Sciatic nerve (tissue), 2 donors: ENCODE data around the gene KIF21A. TPM values are rescaled to one million over a fixed set of nuclear protein-coding genes. Genes with fewer than 3 reads are reported as not detected.

ENCODE experiments used
- ATAC-seq: fragments of 200-7000 bp; cut with Tn5 transposase; one replicate; pipeline ENCODE4 v1.9.1; 2020; ENCODE audit warnings: mild to moderate bottlenecking, moderate library complexity
- DNase-seq: peaks from one replicate; pipeline ENCODE4 v3.0.0-alpha.2; 2020; ENCODE audit warnings: low spot score
- intact Hi-C: fragments of 100-400 bp; cut with DNase I; formaldehyde crosslinking; loops from one replicate; pipeline ENCODE4 v1.14.2; 2022
- total RNA-seq: library from RNA; stranded (reverse); fragmentation: NEBNext Ultra II Directional; extraction: Animal tissue kit (Norgen Biotek cat#: 25700); gene quantifications from one replicate; pipeline ENCODE4 v1.2.1, GENCODE V29; 2021
- donor health status: DM: no; HTN: no; CAD: no.
- donor health status: DM: no; HTN: no; CAD: no.

The KIF21A gene
- total RNA-seq, 1 donor from 2014 or later = 31.1 TPM

- ATAC-seq (no peak), DNase-seq (no peak)
- intact Hi-C loops = no loop called here
Observed at GRCh38 chr12:39393179-39393578, 49.7 kb downstream of the KIF21A start.

- intact Hi-C loops = no loop called here
- DNase-seq (no peak), ATAC-seq (no peak)
Observed at GRCh38 chr12:39392154-39392925, 50.6 kb downstream of the KIF21A start.

GRCh38 chr12:39390752-39391151, 52.2 kb downstream of the KIF21A start:
- ATAC-seq (no peak), DNase-seq (no peak)
- intact Hi-C loops = no loop called here

GRCh38 chr12:39389399-39390150, 53.3 kb downstream of the KIF21A start:
- no peak for ATAC-seq
- intact Hi-C loops = no loop called here

GRCh38 chr12:39386335-39386734, 56.6 kb downstream of the KIF21A start:
- ATAC-seq (no peak), DNase-seq (no peak)
- intact Hi-C loops = no loop called here

More at GRCh38 chr12:39389399-39390150, 53.3 kb downstream of the KIF21A start:
- DNase-seq = no peak

GRCh38 chr12:39383114-39383513, 59.8 kb downstream of the KIF21A start:
- intact Hi-C loops = no loop called here
- DNase-seq (no peak), ATAC-seq (no peak)

- DNase-seq = no peak
- no peak for ATAC-seq
- intact Hi-C loops = no loop called here
Observed at GRCh38 chr12:39380090-39380489, 62.8 kb downstream of the KIF21A start.

- DNase-seq = no peak
- ATAC-seq = no peak
- intact Hi-C loops = no loop called here
Observed at GRCh38 chr12:39378341-39378740, 64.6 kb downstream of the KIF21A start.

- intact Hi-C loops = no loop called here
- no peak for ATAC-seq
- DNase-seq = no peak
Observed at GRCh38 chr12:39375206-39375808, 67.6 kb downstream of the KIF21A start.

GRCh38 chr12:39372929-39373328, 70.0 kb downstream of the KIF21A start:
- intact Hi-C loops = no loop called here
- DNase-seq (no peak), ATAC-seq (no peak)

- ATAC-seq = no peak
- intact Hi-C loops = no loop called here
- DNase-seq = no peak
Observed at GRCh38 chr12:39372204-39372925, 70.6 kb downstream of the KIF21A start.

- ATAC-seq (no peak), DNase-seq (no peak)
- intact Hi-C loops = no loop called here
Observed at GRCh38 chr12:39369756-39370155, 73.2 kb downstream of the KIF21A start.

GRCh38 chr12:39368891-39369290, 74.0 kb downstream of the KIF21A start:
- intact Hi-C loops = no loop called here
- ATAC-seq (no peak), DNase-seq (no peak)

GRCh38 chr12:39368096-39368495, 74.8 kb downstream of the KIF21A start:
- no peak for DNase-seq
- intact Hi-C loops = no loop called here
- no peak for ATAC-seq

- ATAC-seq (no peak), DNase-seq (no peak)
- intact Hi-C loops = no loop called here
Observed at GRCh38 chr12:39367494-39367893, 75.4 kb downstream of the KIF21A start.

GRCh38 chr12:39365364-39366001, 77.4 kb downstream of the KIF21A start:
- DNase-seq = no peak
- no peak for ATAC-seq
- intact Hi-C loops = no loop called here

GRCh38 chr12:39364196-39364595, 78.7 kb downstream of the KIF21A start:
- ATAC-seq (no peak), DNase-seq (no peak)
- intact Hi-C loops = no loop called here

- ATAC-seq (no peak), DNase-seq (no peak)
- intact Hi-C loops = no loop called here
Observed at GRCh38 chr12:39359645-39360044, 83.3 kb downstream of the KIF21A start.

GRCh38 chr12:39357041-39357440, 85.9 kb downstream of the KIF21A start:
- DNase-seq (no peak), ATAC-seq (no peak)
- intact Hi-C loops = no loop called here
